ENCODE results near the gene EDEM2. TPM values are rescaled to one million over a fixed set of nuclear protein-coding genes. Genes with fewer than 3 reads are reported as not detected.

EDEM2 gene
- polyA plus RNA-seq, 2 of the 4 experiments (the other 2 are of a cell fraction): 41.6 to 51.2 TPM

DNA sequence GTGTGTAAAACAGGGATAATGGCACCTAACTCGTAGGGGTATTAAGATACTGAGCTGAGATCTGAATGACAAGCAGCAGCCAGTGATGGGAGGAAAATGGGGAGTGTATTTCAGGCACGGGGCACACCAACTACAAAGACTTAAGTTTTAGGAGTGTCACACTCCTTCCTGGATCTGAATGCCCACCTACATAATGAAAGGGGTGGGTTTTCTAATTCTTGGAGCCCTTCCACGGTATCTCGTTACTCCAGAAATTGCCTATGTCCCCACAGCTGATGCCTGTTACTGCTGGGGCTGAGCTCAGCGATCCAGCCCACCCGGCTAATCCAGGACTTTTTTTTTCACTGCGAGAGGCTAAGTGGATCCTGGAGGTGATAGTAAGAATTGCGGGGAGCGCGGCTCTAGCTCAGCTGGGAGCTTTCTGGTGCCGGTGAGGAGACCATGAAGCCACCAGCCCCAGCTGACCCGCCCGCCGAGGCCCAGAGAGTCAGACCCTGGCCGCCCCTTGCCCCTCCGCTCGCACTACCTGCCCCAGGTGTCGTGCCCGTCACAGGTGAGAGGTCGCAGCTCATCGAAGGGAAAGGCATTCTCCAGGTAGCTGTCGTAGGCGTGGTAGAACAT lies 727 bp downstream of the EDEM2 start (continued):
- TF ChIP-seq ATOH8 (CRISPR knock-in tag; IDR thresholded peaks at IDR 0.05; ENCODE audit: low read depth) (no peak), HOXB5 (CRISPR knock-in tag; IDR thresholded peaks at IDR 0.05) (no peak), ZC3H11A (IDR thresholded peaks at IDR 0.05) (no peak), SMC3 (IDR thresholded peaks at IDR 0.05) (no peak), CHD2 (IDR thresholded peaks at IDR 0.05; ENCODE audit: low read length, partially characterized antibody) (no peak)

DNA sequence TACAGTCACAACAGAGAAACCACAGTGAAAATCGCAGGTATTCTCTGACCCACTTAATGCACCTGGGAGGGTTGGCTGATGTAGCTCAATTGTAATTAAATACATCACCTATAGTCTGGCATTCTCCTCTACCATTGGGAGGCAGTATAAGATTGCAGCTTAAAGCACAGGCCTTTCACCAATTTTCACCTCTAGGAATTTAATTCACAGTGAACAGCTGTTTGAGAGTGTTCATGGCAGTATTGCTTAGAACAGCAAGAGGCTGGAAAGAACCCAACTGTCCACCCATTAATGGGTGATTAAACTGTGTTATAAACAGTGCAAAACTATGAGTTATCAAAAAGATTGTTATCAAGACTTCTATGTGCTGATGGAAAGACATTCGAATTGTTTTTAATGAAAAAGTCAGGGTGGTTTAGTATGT lies 2.0 kb downstream of the EDEM2 start:
- peak overlapping the region; percentile 56 to 89; a peak in 5 of 6 replicates for H3K27ac ChIP-seq
- ATAC-seq (peak; percentile 36 to 37; a peak in 4 of 6 replicates), DNase-seq (ENCODE audit: low read depth in 1 of 2, low spot score in 1 of 2) (peak; percentile 70 to 77), FAIRE-seq (no peak)
- 35% methylated on average over 2 of the region's 2 CpGs for WGBS (ENCODE audit: missing lambda C conversion rate)
- peak overlapping the region; percentile 98 for H3K4me2 ChIP-seq
- ChIA-PET POLR2A (interaction anchor here (0.6 to 1.1 kb wide), 6 partner anchors 63 to 213 kb away, joined by 3 to 12 read pairs (median 4); partner anchors contain the start of gene MMP24OS), CTCF (interaction anchor here (0.6 to 10.8 kb wide), 43 partner anchors 9 to 312 kb away, joined by 3 to 333 read pairs (median 4); partner anchors contain the start of gene MMP24OS)
- TF ChIP-seq SMC3 (IDR thresholded peaks at IDR 0.05) (peak; percentile 92), FOSB (CRISPR knock-in tag; IDR thresholded peaks at IDR 0.05) (no peak), RARB (CRISPR knock-in tag; IDR thresholded peaks at IDR 0.05) (no peak), CHD4 (IDR thresholded peaks at IDR 0.05; ENCODE audit: borderline replicate concordance) (no peak), NR3C1 (IDR thresholded peaks at IDR 0.05) (no peak), KDM5A (IDR thresholded peaks at IDR 0.05) (no peak), HDAC2 (IDR thresholded peaks at IDR 0.05) (no peak), ZSCAN20 (CRISPR knock-in tag; IDR thresholded peaks at IDR 0.05) (no peak), RAD21 (conservative IDR thresholded peaks at IDR 0.05 in 1 of 2, IDR thresholded peaks at IDR 0.05 in 1 of 2) (peak; percentile 95 to 97), POLR2A (IDR thresholded peaks at IDR 0.05; ENCODE audit: low read length) (no peak), ZC3H11A (IDR thresholded peaks at IDR 0.05) (no peak)
- TF ChIP-seq, protein P1, sequence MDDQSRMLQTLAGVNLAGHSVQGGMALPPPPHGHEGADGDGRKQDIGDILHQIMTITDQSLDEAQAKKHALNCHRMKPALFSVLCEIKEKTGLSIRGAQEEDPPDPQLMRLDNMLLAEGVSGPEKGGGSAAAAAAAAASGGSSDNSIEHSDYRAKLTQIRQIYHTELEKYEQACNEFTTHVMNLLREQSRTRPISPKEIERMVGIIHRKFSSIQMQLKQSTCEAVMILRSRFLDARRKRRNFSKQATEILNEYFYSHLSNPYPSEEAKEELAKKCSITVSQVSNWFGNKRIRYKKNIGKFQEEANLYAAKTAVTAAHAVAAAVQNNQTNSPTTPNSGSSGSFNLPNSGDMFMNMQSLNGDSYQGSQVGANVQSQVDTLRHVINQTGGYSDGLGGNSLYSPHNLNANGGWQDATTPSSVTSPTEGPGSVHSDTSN (IDR thresholded peaks at IDR 0.05): no peak
- TF ChIP-seq, protein P2, sequence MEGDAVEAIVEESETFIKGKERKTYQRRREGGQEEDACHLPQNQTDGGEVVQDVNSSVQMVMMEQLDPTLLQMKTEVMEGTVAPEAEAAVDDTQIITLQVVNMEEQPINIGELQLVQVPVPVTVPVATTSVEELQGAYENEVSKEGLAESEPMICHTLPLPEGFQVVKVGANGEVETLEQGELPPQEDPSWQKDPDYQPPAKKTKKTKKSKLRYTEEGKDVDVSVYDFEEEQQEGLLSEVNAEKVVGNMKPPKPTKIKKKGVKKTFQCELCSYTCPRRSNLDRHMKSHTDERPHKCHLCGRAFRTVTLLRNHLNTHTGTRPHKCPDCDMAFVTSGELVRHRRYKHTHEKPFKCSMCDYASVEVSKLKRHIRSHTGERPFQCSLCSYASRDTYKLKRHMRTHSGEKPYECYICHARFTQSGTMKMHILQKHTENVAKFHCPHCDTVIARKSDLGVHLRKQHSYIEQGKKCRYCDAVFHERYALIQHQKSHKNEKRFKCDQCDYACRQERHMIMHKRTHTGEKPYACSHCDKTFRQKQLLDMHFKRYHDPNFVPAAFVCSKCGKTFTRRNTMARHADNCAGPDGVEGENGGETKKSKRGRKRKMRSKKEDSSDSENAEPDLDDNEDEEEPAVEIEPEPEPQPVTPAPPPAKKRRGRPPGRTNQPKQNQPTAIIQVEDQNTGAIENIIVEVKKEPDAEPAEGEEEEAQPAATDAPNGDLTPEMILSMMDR (IDR thresholded peaks at IDR 0.05): peak; percentile 93
- peaks cover 25% of the 10 kb centered on the region for H3K4me1 ChIP-seq
- H3K9me3 ChIP-seq: no peaks in the 10 kb centered on the region
- no peak overlapping the region for H3K4me3 ChIP-seq

- no peak overlapping the region for H3K4me2 ChIP-seq
- FAIRE-seq (no peak), ATAC-seq (no peak), DNase-seq (ENCODE audit: low read depth in 1 of 2, low spot score in 1 of 2) (no peak)
- H3K4me1 ChIP-seq: peaks cover 25% of the 10 kb centered on the region
- no peak overlapping the region for H3K4me3 ChIP-seq
- ChIA-PET POLR2A (interaction anchor here (0.6 to 1.1 kb wide), 6 partner anchors 63 to 213 kb away, joined by 3 to 12 read pairs (median 4); partner anchors contain the start of gene MMP24OS), CTCF (interaction anchor here (0.6 to 10.8 kb wide), 43 partner anchors 8 to 312 kb away, joined by 3 to 333 read pairs (median 4); partner anchors contain the start of gene MMP24OS)
- 70% methylated on average over 7 of the region's 7 CpGs for WGBS (ENCODE audit: missing lambda C conversion rate)
- TF ChIP-seq RCOR1 (IDR thresholded peaks at IDR 0.05; ENCODE audit: low read depth, low read length) (no peak), NPAS2 (CRISPR knock-in tag; IDR thresholded peaks at IDR 0.05; ENCODE audit: borderline replicate concordance) (no peak), FOSL2 (IDR thresholded peaks at IDR 0.05) (no peak), FOSL2 (CRISPR knock-in tag; IDR thresholded peaks at IDR 0.05) (no peak), RARB (CRISPR knock-in tag; IDR thresholded peaks at IDR 0.05) (no peak), ZC3H11A (IDR thresholded peaks at IDR 0.05) (no peak)
- TF ChIP-seq, protein P2 (IDR thresholded peaks at IDR 0.05): no peak
- TF ChIP-seq, protein P3, sequence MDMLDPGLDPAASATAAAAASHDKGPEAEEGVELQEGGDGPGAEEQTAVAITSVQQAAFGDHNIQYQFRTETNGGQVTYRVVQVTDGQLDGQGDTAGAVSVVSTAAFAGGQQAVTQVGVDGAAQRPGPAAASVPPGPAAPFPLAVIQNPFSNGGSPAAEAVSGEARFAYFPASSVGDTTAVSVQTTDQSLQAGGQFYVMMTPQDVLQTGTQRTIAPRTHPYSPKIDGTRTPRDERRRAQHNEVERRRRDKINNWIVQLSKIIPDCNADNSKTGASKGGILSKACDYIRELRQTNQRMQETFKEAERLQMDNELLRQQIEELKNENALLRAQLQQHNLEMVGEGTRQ (IDR thresholded peaks at IDR 0.05): no peak
- peak overlapping the region; percentile 20 to 56; a peak in 2 of 6 replicates for H3K27ac ChIP-seq
- no peaks in the 10 kb centered on the region for H3K9me3 ChIP-seq
Observed at GRCh38 chr20:35144694-35145093, 2.4 kb downstream of the EDEM2 start.
